Neural progenitor cell (in vitro differentiated cells): ENCODE data around the gene SLC2A9. TPM values are rescaled to one million over a fixed set of nuclear protein-coding genes. Genes with fewer than 3 reads are reported as not detected.

Experiments
- DNase-seq: peaks from one replicate; pipeline ENCODE4 v3.0.0-alpha.2; 2016; ENCODE audit warnings: low spot score
- H2AFZ ChIP-seq: fragments of 200-600 bp; sonication (generic); replicated peaks from 2 replicates; pipeline ENCODE4 v1.6.1; 2016; ENCODE audit warnings: antibody characterized with exemption
- H3F3A ChIP-seq: fragments of 200-600 bp; sonication (generic); 2 replicates; pipeline ENCODE4 v1.6.1; 2016; ENCODE audit warnings: antibody characterized with exemption, low read depth
- H3K27ac ChIP-seq: fragments of 200-600 bp; sonication (generic); 2 replicates; pipeline ENCODE4 v1.5.1; 2016; ENCODE audit warnings: mild to moderate bottlenecking
- H3K27me3 ChIP-seq: fragments of 200-600 bp; sonication (generic); 2 replicates; pipeline ENCODE4 v1.6.1; 2016; ENCODE audit warnings: mild to moderate bottlenecking, moderate library complexity
- H3K36me3 ChIP-seq: fragments of 200-600 bp; sonication (generic); 2 replicates; pipeline ENCODE4 v1.5.1; 2016
- H3K4me1 ChIP-seq: fragments of 200-600 bp; sonication (generic); 2 replicates; pipeline ENCODE4 v1.6.1; 2016; ENCODE audit warnings: mixed run types
- H3K4me2 ChIP-seq: fragments of 200-600 bp; sonication (generic); 2 replicates; pipeline ENCODE4 v1.6.1; 2016
- H3K4me3 ChIP-seq: fragments of 200-600 bp; sonication (generic); 2 replicates; pipeline ENCODE4 v1.5.1; 2016
- H3K79me2 ChIP-seq: fragments of 200-600 bp; sonication (generic); 2 replicates; pipeline ENCODE4 v1.6.1; 2016; ENCODE audit warnings: low read depth
- H3K9ac ChIP-seq: fragments of 200-600 bp; sonication (generic); 2 replicates; pipeline ENCODE4 v1.6.1; 2016
- H3K9me3 ChIP-seq: fragments of 200-600 bp; sonication (generic); 2 replicates; pipeline ENCODE4 v1.5.1; 2016; ENCODE audit warnings: low read depth
- H4K20me1 ChIP-seq: fragments of 200-600 bp; sonication (generic); 2 replicates; pipeline ENCODE4 v1.6.1; 2016; ENCODE audit warnings: low read depth
- H3K27ac Mint-ChIP-seq: 3 replicates; pipeline ENCODE4 v1.8.0; 2021; ENCODE audit warnings: mixed read lengths
- H3K27me3 Mint-ChIP-seq: 2 replicates; pipeline ENCODE4 v1.8.0; 2022; ENCODE audit warnings: low read depth, mild to moderate bottlenecking, inconsistent platforms, moderate library complexity, mixed read lengths; ENCODE audit not compliant: insufficient read depth
- H3K36me3 Mint-ChIP-seq: 3 replicates; pipeline ENCODE4 v1.8.0; 2021; ENCODE audit warnings: mixed read lengths
- H3K4me1 Mint-ChIP-seq: 3 replicates; pipeline ENCODE4 v1.8.0; 2021; ENCODE audit warnings: mixed read lengths
- H3K4me3 Mint-ChIP-seq: 3 replicates; pipeline ENCODE4 v1.8.0; 2021; ENCODE audit warnings: mild to moderate bottlenecking, moderate library complexity, mixed read lengths
- H3K9me3 Mint-ChIP-seq: 3 replicates; pipeline ENCODE4 v1.8.0; 2020; ENCODE audit warnings: mixed read lengths
- CTCF ChIP-seq: fragments of 200-600 bp; sonication (generic); IDR thresholded peaks from 2 replicates; pipeline ENCODE4 v1.5.1; 2017; ENCODE audit warnings: antibody characterized with exemption, mild to moderate bottlenecking
- EZH2 ChIP-seq: fragments of 200-600 bp; sonication (generic); IDR thresholded peaks from 2 replicates; pipeline ENCODE4 v1.6.1; 2017; ENCODE audit warnings: antibody characterized with exemption, mild to moderate bottlenecking, moderate library complexity
- EZH2phosphoT487 ChIP-seq: fragments of 200-600 bp; sonication (generic); IDR thresholded peaks from 2 replicates; pipeline ENCODE4 v1.6.1; 2017; ENCODE audit warnings: antibody characterized with exemption
- total RNA-seq: library from RNA; depleted of rRNA; stranded (reverse); fragments of >200 nt; gene quantifications from 2 replicates; pipeline ENCODE4 v1.2.3, GENCODE V29; 2015; ENCODE audit warnings: low replicate concordance

Gene SLC2A9
- total RNA-seq, 1 donor from 2014 or later = not detected

- H3K27ac Mint-ChIP-seq = no peak overlapping the region
- Histone ChIP-seq H3K4me3 (no peak overlapping the region), H3K79me2 (no peaks in the 10 kb centered on the region)
Observed at GRCh38 chr4:10030972-10031667, 9.8 kb upstream of the SLC2A9 start.

DNA sequence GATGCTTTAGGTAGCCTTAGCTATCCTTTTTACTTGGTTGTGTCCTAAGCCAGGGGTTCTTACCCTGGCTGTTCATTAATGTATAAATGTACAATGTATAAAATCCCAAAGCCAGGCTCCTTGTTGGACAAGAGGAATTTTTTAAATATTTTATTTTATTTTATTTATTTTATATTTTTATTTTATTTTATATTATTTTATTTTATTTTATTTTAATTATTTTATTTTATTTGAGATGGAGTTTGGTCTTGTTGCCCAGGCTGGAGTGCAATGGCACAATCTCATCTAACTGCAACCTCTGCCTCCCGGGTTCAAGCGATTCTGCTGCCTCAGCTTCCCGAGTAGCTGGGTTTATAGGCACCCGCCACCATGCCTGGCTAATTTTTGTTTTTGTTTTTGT, 8.1 kb upstream of the SLC2A9 start:
- H3K27ac Mint-ChIP-seq = no peak overlapping the region
- no peaks in the 10 kb centered on the region for H3K9me3 Mint-ChIP-seq
- H3K4me1 ChIP-seq = peaks cover 13% of the 10 kb centered on the region
- H3K4me3 ChIP-seq = no peak overlapping the region
- no peak overlapping the region for H3K9ac ChIP-seq
- H3K36me3 ChIP-seq = no peaks in the 10 kb centered on the region
- H3K79me2 ChIP-seq = no peaks in the 10 kb centered on the region
- no peaks in the 10 kb centered on the region for H3K27me3 Mint-ChIP-seq
- H4K20me1 ChIP-seq = no peaks in the 10 kb centered on the region
- H3F3A ChIP-seq = no peaks in the 10 kb centered on the region
- H3K4me1 Mint-ChIP-seq = peaks cover 38% of the 10 kb centered on the region
- no peak for DNase-seq
- no peak overlapping the region for H3K27ac ChIP-seq
- H3K9me3 ChIP-seq = no peaks in the 10 kb centered on the region
- no peak overlapping the region for H2AFZ ChIP-seq
- H3K36me3 Mint-ChIP-seq = no peaks in the 10 kb centered on the region
- no peak for TF ChIP-seq EZH2phosphoT487
- no peak for TF ChIP-seq CTCF
- no peak for TF ChIP-seq EZH2
- peaks cover 6% of the 10 kb centered on the region for H3K27me3 ChIP-seq
- H3K4me3 Mint-ChIP-seq = no peak overlapping the region
- H3K4me2 ChIP-seq = no peak overlapping the region

More at GRCh38 chr4:10030972-10031667, 9.8 kb upstream of the SLC2A9 start:
- Histone ChIP-seq H3F3A (no peaks in the 10 kb centered on the region), H3K9me3 (no peaks in the 10 kb centered on the region), H3K27me3 (no peaks in the 10 kb centered on the region), H2AFZ (no peak overlapping the region), H3K4me1 (peaks cover 13% of the 10 kb centered on the region), H3K4me2 (no peak overlapping the region), H3K9ac (no peak overlapping the region), H3K36me3 (no peaks in the 10 kb centered on the region), H4K20me1 (no peaks in the 10 kb centered on the region), H3K27ac (no peak overlapping the region)
- H3K4me3 Mint-ChIP-seq = no peak overlapping the region
- TF ChIP-seq EZH2 (no peak), EZH2phosphoT487 (no peak), CTCF (no peak)
- H3K4me1 Mint-ChIP-seq = peaks cover 35% of the 10 kb centered on the region
- DNase-seq = no peak
- H3K36me3 Mint-ChIP-seq = no peaks in the 10 kb centered on the region
- peaks cover 4% of the 10 kb centered on the region for H3K27me3 Mint-ChIP-seq
- no peaks in the 10 kb centered on the region for H3K9me3 Mint-ChIP-seq

DNA sequence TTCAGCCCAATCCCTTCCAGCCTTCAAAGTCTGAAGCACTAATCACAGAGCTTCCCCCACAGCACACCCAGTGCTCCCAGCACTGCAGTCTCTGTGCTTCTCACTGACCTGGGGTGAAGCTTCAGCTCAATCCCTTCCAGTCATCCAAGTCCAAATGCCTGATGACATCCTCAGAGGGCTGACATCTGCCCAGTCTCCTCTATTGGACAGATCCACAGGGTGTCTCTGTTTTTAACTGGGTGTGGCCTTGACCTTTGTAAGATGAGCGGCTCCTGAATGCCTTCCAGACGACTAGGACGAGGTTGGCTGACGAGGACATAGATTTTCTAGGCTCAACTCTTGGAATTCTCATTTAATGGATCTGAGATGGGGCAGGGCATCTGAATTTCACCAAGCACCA, 7.6 kb upstream of the SLC2A9 start:
- H3K27ac Mint-ChIP-seq = no peak overlapping the region
- Histone ChIP-seq H3K9me3 (no peaks in the 10 kb centered on the region), H3K9ac (no peak overlapping the region), H3K4me2 (no peak overlapping the region), H4K20me1 (no peaks in the 10 kb centered on the region), H3K79me2 (no peaks in the 10 kb centered on the region), H3K27ac (no peak overlapping the region), H3K4me3 (no peak overlapping the region), H3K36me3 (no peaks in the 10 kb centered on the region), H3F3A (no peaks in the 10 kb centered on the region), H2AFZ (no peak overlapping the region), H3K27me3 (peaks cover 6% of the 10 kb centered on the region), H3K4me1 (peaks cover 13% of the 10 kb centered on the region)
- TF ChIP-seq CTCF (no peak), EZH2 (no peak), EZH2phosphoT487 (no peak)
- peaks cover 38% of the 10 kb centered on the region for H3K4me1 Mint-ChIP-seq
- no peaks in the 10 kb centered on the region for H3K9me3 Mint-ChIP-seq
- DNase-seq = no peak
- H3K27me3 Mint-ChIP-seq = peaks cover 3% of the 10 kb centered on the region
- H3K36me3 Mint-ChIP-seq = no peaks in the 10 kb centered on the region
- no peak overlapping the region for H3K4me3 Mint-ChIP-seq
